HL-60 (cell line): Measurements from ENCODE around the gene SMURF2.

Experiments
- DNase-seq, 2 experiments: peaks; one replicate each; pipeline ENCODE4 v3.0.0-alpha.2; 2010 to 2020; ENCODE audit warnings: low read depth in 1 of 2, low spot score in 1 of 2
- H3K27ac ChIP-seq: fragments of 250-450 bp; sonication (Bioruptor Pico); replicated peaks from 2 replicates; pipeline ENCODE4 v1.5.1; 2020; ENCODE audit warnings: mild to moderate bottlenecking, moderate library complexity
- H3K27me3 ChIP-seq: fragments of 250-450 bp; sonication (Bioruptor Pico); 2 replicates; pipeline ENCODE4 v1.5.1; 2021; ENCODE audit warnings: mild to moderate bottlenecking, moderate library complexity; ENCODE audit not compliant: insufficient read depth, poor library complexity, severe bottlenecking
- H3K4me3 ChIP-seq: replicated peaks from 2 replicates; pipeline ENCODE4 v1.5.1; 2011; ENCODE audit warnings: mild to moderate bottlenecking, control low read depth, low read length; ENCODE audit not compliant: insufficient read depth
- GABPA ChIP-seq: IDR thresholded peaks from 2 replicates; pipeline ENCODE4 v1.6.1; 2012; ENCODE audit warnings: low read depth
- POLR2AphosphoS5 ChIP-seq: IDR thresholded peaks from 2 replicates; pipeline ENCODE4 v1.6.1; 2012; ENCODE audit warnings: low read depth
- SPI1 ChIP-seq: IDR thresholded peaks from 2 replicates; pipeline ENCODE4 v1.6.1; 2012; ENCODE audit warnings: low read depth, mild to moderate bottlenecking, borderline replicate concordance
- TF ChIP-seq, protein P1 (sequence below): IDR thresholded peaks from one replicate; pipeline ENCODE4 v1.5.1; 2011; ENCODE audit warnings: low read length, control low read depth, inconsistent platforms; ENCODE audit not compliant: insufficient read depth
- TF ChIP-seq, protein P2 (sequence below): IDR thresholded peaks from 2 replicates; pipeline ENCODE4 v1.6.1; 2012; ENCODE audit warnings: low read depth; ENCODE audit not compliant: insufficient replicate concordance

Gene SMURF2

DNA sequence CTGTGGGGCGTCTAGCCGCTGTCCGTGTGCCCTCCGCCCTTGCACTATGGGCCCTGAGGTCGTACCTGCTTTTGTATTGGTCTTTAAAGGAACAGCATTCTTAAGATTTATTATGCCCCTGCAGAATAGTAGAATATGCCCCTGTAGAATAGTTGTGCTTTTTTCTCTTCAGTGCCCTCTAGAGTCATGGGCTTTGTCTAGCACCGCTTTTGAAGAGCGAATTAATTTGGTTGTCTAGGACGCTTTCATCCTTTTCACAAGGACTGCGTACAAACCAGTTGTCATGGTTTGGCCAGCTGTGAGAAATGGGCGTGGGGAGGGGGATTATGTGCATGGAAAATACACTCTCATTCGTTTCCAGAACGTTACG lies 154.7 kb downstream of the SMURF2 start:
- Histone ChIP-seq H3K27me3 (no peaks in the 10 kb centered on the region), H3K4me3 (peak overlapping the region; percentile 91), H3K27ac (peak overlapping the region; percentile 98)
- peak; percentile 39 to 54 for DNase-seq
- TF ChIP-seq POLR2AphosphoS5 = no peak
- TF ChIP-seq, protein P1, sequence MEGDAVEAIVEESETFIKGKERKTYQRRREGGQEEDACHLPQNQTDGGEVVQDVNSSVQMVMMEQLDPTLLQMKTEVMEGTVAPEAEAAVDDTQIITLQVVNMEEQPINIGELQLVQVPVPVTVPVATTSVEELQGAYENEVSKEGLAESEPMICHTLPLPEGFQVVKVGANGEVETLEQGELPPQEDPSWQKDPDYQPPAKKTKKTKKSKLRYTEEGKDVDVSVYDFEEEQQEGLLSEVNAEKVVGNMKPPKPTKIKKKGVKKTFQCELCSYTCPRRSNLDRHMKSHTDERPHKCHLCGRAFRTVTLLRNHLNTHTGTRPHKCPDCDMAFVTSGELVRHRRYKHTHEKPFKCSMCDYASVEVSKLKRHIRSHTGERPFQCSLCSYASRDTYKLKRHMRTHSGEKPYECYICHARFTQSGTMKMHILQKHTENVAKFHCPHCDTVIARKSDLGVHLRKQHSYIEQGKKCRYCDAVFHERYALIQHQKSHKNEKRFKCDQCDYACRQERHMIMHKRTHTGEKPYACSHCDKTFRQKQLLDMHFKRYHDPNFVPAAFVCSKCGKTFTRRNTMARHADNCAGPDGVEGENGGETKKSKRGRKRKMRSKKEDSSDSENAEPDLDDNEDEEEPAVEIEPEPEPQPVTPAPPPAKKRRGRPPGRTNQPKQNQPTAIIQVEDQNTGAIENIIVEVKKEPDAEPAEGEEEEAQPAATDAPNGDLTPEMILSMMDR = peak; percentile 39

DNA sequence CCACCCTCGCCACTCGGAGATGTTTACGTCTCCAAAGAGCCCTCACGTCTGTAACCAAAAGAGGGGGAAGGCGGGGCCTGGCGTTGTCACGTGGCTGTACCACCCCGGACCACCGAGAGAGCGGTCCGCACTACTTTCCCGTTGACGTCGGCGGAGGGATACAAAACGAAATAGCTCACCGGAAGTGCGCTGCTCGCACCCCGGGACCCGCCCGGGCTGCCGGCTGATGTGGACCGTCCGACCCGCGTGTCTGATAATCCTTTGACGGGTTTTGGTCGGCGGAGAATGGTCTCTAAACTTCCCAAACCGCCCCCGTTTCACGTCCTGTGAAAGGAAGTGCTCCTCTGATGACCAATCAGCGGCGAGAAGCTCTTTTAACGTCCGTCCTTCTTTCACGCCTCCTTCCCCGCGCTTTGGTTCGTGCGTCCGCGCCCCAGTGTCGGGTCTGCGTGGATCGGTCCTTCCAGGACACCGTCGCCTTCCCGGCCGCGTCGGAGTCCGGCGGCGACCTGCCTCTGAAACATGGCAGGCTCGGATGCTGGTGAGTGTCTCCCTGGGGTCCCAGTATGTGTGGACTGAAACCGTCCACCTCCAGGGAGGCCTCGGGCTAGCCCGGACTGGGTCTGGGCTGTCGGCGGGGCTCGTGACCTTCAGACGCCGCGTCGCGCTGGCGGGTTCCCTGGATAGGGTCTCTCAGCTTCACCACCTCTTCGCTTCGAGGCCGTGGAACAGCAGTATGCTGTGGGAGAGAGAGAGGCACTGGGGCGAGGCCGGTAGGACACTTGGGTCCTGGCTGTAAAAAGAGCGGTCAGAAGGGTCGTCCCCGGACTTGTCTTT lies 155.3 kb downstream of the SMURF2 start, which contains the start of gene CEP95:
CEP95 (plus strand) TSS at position 402 of the 837 bp plus-strand sequence; CDS start at position 523, 121 bp downstream.
- TF ChIP-seq, protein P2, sequence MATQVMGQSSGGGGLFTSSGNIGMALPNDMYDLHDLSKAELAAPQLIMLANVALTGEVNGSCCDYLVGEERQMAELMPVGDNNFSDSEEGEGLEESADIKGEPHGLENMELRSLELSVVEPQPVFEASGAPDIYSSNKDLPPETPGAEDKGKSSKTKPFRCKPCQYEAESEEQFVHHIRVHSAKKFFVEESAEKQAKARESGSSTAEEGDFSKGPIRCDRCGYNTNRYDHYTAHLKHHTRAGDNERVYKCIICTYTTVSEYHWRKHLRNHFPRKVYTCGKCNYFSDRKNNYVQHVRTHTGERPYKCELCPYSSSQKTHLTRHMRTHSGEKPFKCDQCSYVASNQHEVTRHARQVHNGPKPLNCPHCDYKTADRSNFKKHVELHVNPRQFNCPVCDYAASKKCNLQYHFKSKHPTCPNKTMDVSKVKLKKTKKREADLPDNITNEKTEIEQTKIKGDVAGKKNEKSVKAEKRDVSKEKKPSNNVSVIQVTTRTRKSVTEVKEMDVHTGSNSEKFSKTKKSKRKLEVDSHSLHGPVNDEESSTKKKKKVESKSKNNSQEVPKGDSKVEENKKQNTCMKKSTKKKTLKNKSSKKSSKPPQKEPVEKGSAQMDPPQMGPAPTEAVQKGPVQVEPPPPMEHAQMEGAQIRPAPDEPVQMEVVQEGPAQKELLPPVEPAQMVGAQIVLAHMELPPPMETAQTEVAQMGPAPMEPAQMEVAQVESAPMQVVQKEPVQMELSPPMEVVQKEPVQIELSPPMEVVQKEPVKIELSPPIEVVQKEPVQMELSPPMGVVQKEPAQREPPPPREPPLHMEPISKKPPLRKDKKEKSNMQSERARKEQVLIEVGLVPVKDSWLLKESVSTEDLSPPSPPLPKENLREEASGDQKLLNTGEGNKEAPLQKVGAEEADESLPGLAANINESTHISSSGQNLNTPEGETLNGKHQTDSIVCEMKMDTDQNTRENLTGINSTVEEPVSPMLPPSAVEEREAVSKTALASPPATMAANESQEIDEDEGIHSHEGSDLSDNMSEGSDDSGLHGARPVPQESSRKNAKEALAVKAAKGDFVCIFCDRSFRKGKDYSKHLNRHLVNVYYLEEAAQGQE = peak; percentile 39
- TF ChIP-seq GABPA (peak; percentile 72), SPI1 (peak; percentile 74; the same call in 1 of the 2 replicates), POLR2AphosphoS5 (peak; percentile 92)
- TF ChIP-seq, protein P1 = no peak
- Histone ChIP-seq H3K4me3 (peak within 1 kb of the TSS; percentile 91), H3K27ac (peak within 1 kb of the TSS; percentile 98), H3K27me3 (no peaks in the 10 kb centered on the region)
- peak; percentile 95 to 98 for DNase-seq

DNA sequence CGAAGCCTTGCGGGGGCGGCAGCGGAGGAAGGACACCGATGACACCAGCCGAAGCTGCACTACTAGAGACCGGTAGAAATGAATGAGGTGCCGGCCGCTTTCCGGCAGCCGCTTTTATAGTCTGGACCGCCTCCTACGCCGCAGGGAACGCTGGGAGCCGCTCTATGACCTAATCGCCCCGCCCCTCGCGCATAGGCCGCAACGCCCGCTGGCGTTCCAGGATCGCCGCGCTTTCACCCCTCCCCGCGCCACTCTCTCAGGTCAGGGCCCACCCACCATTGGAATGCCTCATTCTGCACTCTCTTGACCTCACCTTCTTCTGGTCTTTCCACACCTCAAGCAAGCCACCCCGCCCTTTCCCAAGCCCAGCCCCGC lies 155.9 kb downstream of the SMURF2 start, which contains the start of gene DDX5:
DDX5 (minus strand) TSS at position 89 of the 375 bp plus-strand sequence. CDS start 170 bp downstream, outside the sequence.
- Histone ChIP-seq H3K27ac (peak within 1 kb of the TSS; percentile 98), H3K27me3 (no peaks in the 10 kb centered on the region), H3K4me3 (peak within 1 kb of the TSS; percentile 91)
- DNase-seq = peak in 1 of 2 experiments; percentile 98
- TF ChIP-seq SPI1 (no peak), POLR2AphosphoS5 (peak; percentile 98)
- TF ChIP-seq, protein P2 = peak; percentile 82

DNA sequence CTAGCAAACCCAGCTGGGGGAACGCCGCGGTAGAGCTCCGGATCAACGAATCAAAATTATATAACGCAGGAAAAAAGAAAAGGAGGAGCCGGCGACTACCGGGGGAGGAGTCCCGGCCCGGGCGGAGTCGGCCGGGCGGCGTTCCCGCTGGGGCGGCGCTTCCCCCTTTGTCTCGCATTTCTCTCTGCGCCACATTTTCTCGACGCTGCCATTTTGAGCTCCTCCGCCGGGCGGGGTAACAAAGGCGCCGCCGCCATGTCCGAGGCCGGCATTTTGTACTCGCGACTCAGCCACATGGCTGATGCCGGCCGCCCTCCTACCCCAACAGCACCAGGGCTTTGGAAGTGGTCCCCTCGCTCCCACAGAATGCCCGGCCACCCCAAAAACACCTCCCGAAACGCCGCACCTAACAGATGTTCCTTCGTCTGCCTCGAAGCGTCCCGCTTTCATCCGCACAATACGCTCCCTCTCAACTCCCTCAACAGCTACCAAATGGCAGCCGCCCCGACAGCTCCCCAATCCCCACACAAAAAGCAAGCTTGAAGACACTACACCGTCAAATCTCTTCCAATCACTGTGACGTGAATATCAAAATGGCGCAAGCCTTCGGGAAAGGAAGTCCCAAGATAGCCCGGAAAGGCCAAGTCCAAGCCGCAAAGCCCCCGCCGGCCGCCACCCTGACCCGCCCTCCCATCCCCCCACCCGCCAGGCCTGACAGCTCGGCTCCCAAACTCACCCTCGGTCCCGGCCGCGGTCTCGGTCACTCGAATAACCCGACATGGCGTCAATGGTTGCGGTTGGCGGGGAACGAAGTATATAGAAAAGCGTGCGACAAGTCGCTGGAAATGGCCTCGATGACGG lies 156.5 kb downstream of the SMURF2 start:
- H3K27me3 ChIP-seq = no peaks in the 10 kb centered on the region
- DNase-seq = peak; percentile 48 to 89
- H3K27ac ChIP-seq = peak overlapping the region; percentile 98
- TF ChIP-seq, protein P2 = no peak
- TF ChIP-seq SPI1 = peak; percentile 40; the same call in 1 of the 2 replicates
- H3K4me3 ChIP-seq = peak overlapping the region; percentile 91
